Measurements from ENCODE around the gene NOL3.
A peak's percentile ranks its signal among the peaks of the same experiment; 100 is the strongest.

NOL3 gene

DNA sequence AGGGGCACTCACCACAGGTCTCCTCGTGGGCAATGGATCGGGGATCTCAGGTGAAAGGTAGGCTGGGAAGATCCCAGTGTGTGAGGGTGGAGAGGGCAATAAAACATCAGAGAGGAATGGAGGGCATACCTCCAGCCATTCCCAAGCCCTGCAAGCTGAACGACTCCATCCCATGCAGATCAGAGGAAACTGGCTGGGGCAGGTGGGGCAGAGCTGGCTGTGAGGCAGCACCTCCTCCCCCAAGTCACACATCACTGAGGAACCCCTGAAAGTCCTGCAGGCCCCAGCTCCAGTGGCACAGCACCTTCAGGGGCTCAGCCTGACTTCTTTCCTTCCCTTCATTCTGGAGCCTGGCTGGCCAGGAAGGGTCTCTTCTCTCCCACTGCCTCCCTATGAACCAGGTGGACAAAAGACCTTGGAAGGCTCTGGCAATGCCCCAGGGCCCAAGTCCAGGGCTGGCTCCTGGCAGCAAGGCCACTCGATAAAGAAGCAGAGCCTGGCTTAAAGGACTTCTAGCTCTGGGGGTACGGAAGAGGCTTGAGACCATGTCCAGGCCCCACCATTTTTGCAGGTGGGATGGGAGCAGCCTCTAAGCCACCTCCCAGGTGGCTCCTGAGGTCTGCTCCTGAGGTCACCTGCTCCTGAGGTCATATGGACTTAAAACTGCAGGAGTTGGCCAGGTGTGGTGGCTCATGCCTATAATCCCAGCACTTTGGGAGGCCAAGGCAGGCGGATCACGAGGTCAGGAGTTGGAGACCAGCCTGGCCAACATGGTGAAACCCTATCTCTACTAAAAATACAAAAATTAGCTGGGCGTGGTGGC lies 43.1 kb downstream of the NOL3 start:
- no peak overlapping the region for H3K27ac ChIP-seq
- TF ChIP-seq, protein P1, sequence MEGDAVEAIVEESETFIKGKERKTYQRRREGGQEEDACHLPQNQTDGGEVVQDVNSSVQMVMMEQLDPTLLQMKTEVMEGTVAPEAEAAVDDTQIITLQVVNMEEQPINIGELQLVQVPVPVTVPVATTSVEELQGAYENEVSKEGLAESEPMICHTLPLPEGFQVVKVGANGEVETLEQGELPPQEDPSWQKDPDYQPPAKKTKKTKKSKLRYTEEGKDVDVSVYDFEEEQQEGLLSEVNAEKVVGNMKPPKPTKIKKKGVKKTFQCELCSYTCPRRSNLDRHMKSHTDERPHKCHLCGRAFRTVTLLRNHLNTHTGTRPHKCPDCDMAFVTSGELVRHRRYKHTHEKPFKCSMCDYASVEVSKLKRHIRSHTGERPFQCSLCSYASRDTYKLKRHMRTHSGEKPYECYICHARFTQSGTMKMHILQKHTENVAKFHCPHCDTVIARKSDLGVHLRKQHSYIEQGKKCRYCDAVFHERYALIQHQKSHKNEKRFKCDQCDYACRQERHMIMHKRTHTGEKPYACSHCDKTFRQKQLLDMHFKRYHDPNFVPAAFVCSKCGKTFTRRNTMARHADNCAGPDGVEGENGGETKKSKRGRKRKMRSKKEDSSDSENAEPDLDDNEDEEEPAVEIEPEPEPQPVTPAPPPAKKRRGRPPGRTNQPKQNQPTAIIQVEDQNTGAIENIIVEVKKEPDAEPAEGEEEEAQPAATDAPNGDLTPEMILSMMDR (conservative IDR thresholded peaks at IDR 0.05) = no peak

GRCh38 chr16:67215706-67216105 lies 45.4 kb downstream of the NOL3 start:
- no peak overlapping the region for H3K27ac ChIP-seq
- TF ChIP-seq, protein P1 (conservative IDR thresholded peaks at IDR 0.05) = no peak

DNA sequence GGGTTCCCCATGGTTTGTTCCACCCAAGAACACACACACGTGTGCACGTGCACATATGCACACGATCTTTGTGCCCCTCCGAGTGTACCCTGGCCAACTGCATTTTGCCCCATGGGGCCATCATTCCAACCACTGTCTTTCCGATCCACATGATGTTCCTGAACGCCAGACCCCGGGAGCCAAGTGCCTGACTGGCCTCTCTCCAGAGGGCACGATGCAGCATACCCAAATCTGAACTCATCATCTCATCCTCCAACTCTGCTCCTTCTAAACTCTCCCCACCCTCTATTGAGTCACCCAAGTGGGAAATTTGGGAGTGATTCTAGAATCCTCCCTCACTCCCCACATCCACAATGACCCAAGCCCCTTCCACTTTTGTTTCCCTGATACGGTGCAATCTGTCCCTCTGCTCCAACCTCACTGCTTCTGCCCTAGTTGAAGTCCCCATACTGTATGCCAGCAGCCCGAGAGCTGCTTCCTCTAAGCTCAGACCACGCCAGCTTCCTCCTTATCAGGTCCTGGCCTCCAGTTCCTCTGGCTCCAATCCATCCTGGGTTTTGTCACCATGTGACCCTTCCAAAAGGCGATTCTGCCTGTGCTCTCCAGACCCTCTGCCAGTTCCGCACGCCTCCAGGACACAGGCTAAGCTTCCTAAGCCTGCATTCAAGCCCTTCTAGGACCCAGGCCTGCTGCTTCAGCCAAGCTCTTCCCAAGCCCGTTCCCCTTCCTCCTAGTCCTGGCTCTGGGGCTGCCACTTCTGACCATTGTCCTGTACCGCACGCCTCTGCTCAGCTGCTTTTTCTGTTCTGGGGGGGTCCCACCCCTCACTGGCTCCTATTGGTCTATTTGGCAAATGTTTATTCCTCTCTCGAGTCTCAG lies 46.5 kb downstream of the NOL3 start:
- H3K27ac ChIP-seq = no peak overlapping the region
- TF ChIP-seq, protein P1 (conservative IDR thresholded peaks at IDR 0.05) = no peak

DNA sequence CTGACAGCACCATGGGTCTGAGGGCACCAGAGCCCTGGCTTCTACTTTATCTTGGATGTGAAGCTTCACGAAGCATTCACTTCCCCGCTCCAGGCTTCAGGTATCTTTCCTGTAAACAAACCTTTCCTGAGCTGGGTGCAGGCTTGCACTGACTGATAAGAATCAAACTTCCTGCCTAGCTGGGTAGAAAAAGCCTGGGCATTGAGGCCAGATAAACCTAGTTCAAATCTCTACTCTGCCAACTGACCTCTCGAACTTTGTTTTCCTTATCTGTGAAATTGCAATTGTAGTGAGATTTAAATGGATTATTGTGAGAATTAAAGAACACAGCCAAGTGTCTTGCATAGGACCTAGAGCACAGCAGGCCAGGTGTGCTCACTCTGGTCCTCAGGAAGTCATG lies 53.7 kb downstream of the NOL3 start:
- peak overlapping the region; percentile 65 for H3K27ac ChIP-seq
- TF ChIP-seq, protein P1 (conservative IDR thresholded peaks at IDR 0.05) = no peak
